GM12878 (cell line): ENCODE data around the gene CABP7. TPM values are rescaled to one million over a fixed set of nuclear protein-coding genes. Genes with fewer than 3 reads are reported as not detected.

ENCODE experiments used
- ATAC-seq: fragments of 200-7000 bp; cut with Tn5 transposase; 3 replicates; pipeline ENCODE4 v1.9.1; 2020; ENCODE audit warnings: mild to moderate bottlenecking, moderate library complexity
- BruUV-seq: library from RNA; stranded (reverse); fragments of 400-500 nt; replicated peaks from 2 replicates; lab custom pipeline; 2021; lab: Mats Ljungman, UMichigan
- CTCF ChIA-PET: fragments of 300-600 bp; sonication (Branson Sonifier 250); formaldehyde crosslinking; extraction: SDS; loops from one replicate; lab custom pipeline; 2021; ENCODE audit warnings: inconsistent platforms; lab: Yijun Ruan, JAX
- POLR2A ChIA-PET: fragments of 350-600 bp; formaldehyde crosslinking; extraction: SDS; loops from one replicate; lab custom pipeline; 2021; ENCODE audit warnings: inconsistent platforms; lab: Charles Lee
- RAD21 ChIA-PET: fragments of 300-600 bp; sonication (Branson Sonifier 250); formaldehyde crosslinking; loops from one replicate; lab custom pipeline; 2023; ENCODE audit warnings: antibody characterized with exemption; ENCODE audit not compliant: unreplicated experiment; lab: Charles Lee
- SMC1A ChIA-PET: fragments of 300-600 bp; sonication (Branson Sonifier 250); formaldehyde crosslinking; loops from one replicate; lab custom pipeline; 2023; ENCODE audit not compliant: unreplicated experiment, uncharacterized antibody; lab: Charles Lee
- DNase-seq: peaks from one replicate; pipeline ENCODE4 v3.0.0-alpha.2; 2011; ENCODE audit warnings: low read depth, low spot score
- FAIRE-seq: peaks from 3 replicates; lab custom pipeline; 2011; peaks lifted over from hg19 to GRCh38; lab: Jason Lieb, UNC
- H2AFZ ChIP-seq: 2 replicates; pipeline ENCODE4 v1.6.0; 2011; ENCODE audit warnings: low read depth, low read length, control low read depth; ENCODE audit not compliant: control insufficient read depth
- H3K27ac ChIP-seq: 2 replicates; pipeline ENCODE4 v1.5.1; 2011; ENCODE audit warnings: control low read depth; ENCODE audit not compliant: control insufficient read depth, insufficient read depth
- H3K27me3 ChIP-seq, 2 experiments: replicated peaks in 1 of 2; 2 replicates each; pipeline versions ENCODE4 v1.6.0 to v1.6.1; 2011; ENCODE audit warnings: low read length in 1 of 2; ENCODE audit not compliant: control insufficient read depth in 2 of 2, insufficient read depth in 2 of 2
- H3K36me3 ChIP-seq, 2 experiments: 2 replicates each; pipeline ENCODE4 v1.5.1; 2011; ENCODE audit warnings: low read length in 1 of 2; ENCODE audit not compliant: control insufficient read depth in 2 of 2, insufficient read depth in 2 of 2
- H3K4me1 ChIP-seq: 2 replicates; pipeline ENCODE4 v1.6.1; 2011; ENCODE audit warnings: mild to moderate bottlenecking, low read length, moderate library complexity, mixed read lengths; ENCODE audit not compliant: control insufficient read depth, insufficient read depth
- H3K4me2 ChIP-seq: 2 replicates; pipeline ENCODE4 v1.6.0; 2011; ENCODE audit warnings: control low read depth; ENCODE audit not compliant: control insufficient read depth, insufficient read depth
- H3K4me3 ChIP-seq: fragments of 200-600 bp; sonication (generic); 2 replicates; pipeline ENCODE4 v1.5.1; 2016
- H3K79me2 ChIP-seq: 2 replicates; pipeline ENCODE4 v1.6.0; 2011; ENCODE audit warnings: low read length; ENCODE audit not compliant: control insufficient read depth, insufficient read depth
- H3K9ac ChIP-seq: 2 replicates; pipeline ENCODE4 v1.8.0; 2011; ENCODE audit warnings: low read length, control low read depth, mixed read lengths; ENCODE audit not compliant: control insufficient read depth, insufficient read depth
- H3K9me3 ChIP-seq: replicated peaks from 3 replicates; pipeline ENCODE4 v1.5.1; 2011; ENCODE audit warnings: mild to moderate bottlenecking, low read length; ENCODE audit not compliant: control insufficient read depth, insufficient read depth
- H4K20me1 ChIP-seq: 2 replicates; pipeline ENCODE4 v1.6.0; 2011; ENCODE audit not compliant: control insufficient read depth, insufficient read depth
- IRF4 ChIP-seq: IDR thresholded peaks from 2 replicates; pipeline ENCODE4 v1.6.1; 2011; ENCODE audit warnings: low read depth, low read length
- KLF5 ChIP-seq: fragments of 450-650 bp; IDR thresholded peaks from 2 replicates; pipeline ENCODE4 v1.6.1; 2014; ENCODE audit warnings: mild to moderate bottlenecking; ENCODE audit not compliant: partially characterized antibody
- MYC ChIP-seq: IDR thresholded peaks from 2 replicates; pipeline ENCODE4 v1.6.1; 2011; ENCODE audit warnings: mild to moderate bottlenecking, low read length, moderate library complexity, inconsistent platforms; ENCODE audit not compliant: insufficient read depth, insufficient replicate concordance, insufficient read length, severe bottlenecking
- PAX5 ChIP-seq: IDR thresholded peaks from 2 replicates; pipeline ENCODE4 v1.6.1; 2011; ENCODE audit warnings: low read depth, low read length, borderline replicate concordance
- POU2F2 ChIP-seq: IDR thresholded peaks from 3 replicates; pipeline ENCODE4 v1.6.1; 2011; ENCODE audit warnings: low read depth, mild to moderate bottlenecking, low read length, borderline replicate concordance
- WGBS: methylation state at CpG from one replicate; pipeline ENCODE4 v1.1.6; 2016; ENCODE audit warnings: low lambda C conversion rate; ENCODE audit not compliant: insufficient replicate concordance, insufficient coverage; ENCODE audit errors: missing lambda C conversion rate; 5-methylcytosine and 5-hydroxymethylcytosine counted together
- in situ Hi-C: fragments of 300-500 bp; cut with MboI; formaldehyde crosslinking; loops from 9 replicates; pipeline ENCODE4 v1.14.3; 2018; ENCODE audit warnings: mixed read lengths
- intact Hi-C: fragments of 100-400 bp; cut with micrococcal nuclease; formaldehyde crosslinking; loops from one replicate; pipeline ENCODE4 v1.14.2; 2022; ENCODE audit not compliant: unreplicated experiment
- polyA plus RNA-seq, 11 experiments: library from polyadenylated mRNA; depleted of rRNA in 4 of 11; unstranded in 6 of 11; stranded (reverse) in 5 of 11; fragments of >200 nt; fragmentation: Nextera tagmentation in 4 of 11; fragmentation: Illumina TruSeq in 1 of 11; extraction: Ambion mirVana in 4 of 11; extraction: Trizol in 1 of 11; gene quantifications; 1 replicate in 1 of 11; 2 replicates in 10 of 11; pipeline versions ENCODE4 v1.2.1 to v1.2.3, GENCODE V29; 2011 to 2016; ENCODE audit warnings: inconsistent platforms in 2 of 11, missing spikeins in 2 of 11, low read depth in 1 of 11
- total RNA-seq, 4 experiments: library from RNA; depleted of rRNA in 3 of 4; stranded (reverse); fragments of >200 nt in 3 of 4; fragmentation: Illumina TruSeq in 1 of 4; extraction: Trizol in 1 of 4; gene quantifications; 2 replicates each; pipeline versions ENCODE4 v1.2.1 to v1.2.3, GENCODE V29; 2013 to 2021
- TF ChIP-seq, protein P1 (sequence below): IDR thresholded peaks from 2 replicates; pipeline ENCODE4 v1.6.1; 2012; ENCODE audit warnings: improper control_type of control experiment, low read depth, low read length; ENCODE audit not compliant: insufficient replicate concordance
- TF ChIP-seq, protein P2 (sequence below), 3 experiments: IDR thresholded peaks in 2 of 3; conservative IDR thresholded peaks in 1 of 3; 2 replicates each; pipeline ENCODE4 v1.5.1; 2011; ENCODE audit warnings: low read depth in 3 of 3, low read length in 3 of 3, mild to moderate bottlenecking in 3 of 3, control low read depth in 2 of 3, moderate library complexity in 2 of 3, inconsistent platforms in 1 of 3, mixed read lengths in 1 of 3; ENCODE audit not compliant: control insufficient read depth in 2 of 3, insufficient read depth in 1 of 3; ENCODE audit errors: extremely low read depth in 1 of 3
- TF ChIP-seq, protein P3 (sequence below): IDR thresholded peaks from 2 replicates; pipeline ENCODE4 v1.6.1; 2011; ENCODE audit warnings: borderline replicate concordance, low read depth, mild to moderate bottlenecking, moderate library complexity, low read length; ENCODE audit not compliant: insufficient read depth, poor library complexity, severe bottlenecking

Gene CABP7
- total and polyA plus RNA-seq, 10 of the 15 experiments (the other 5 are each of a cell fraction or from before 2014, with no cell fraction given): 0.02 to 0.18 (median 0.05) TPM; not detected in 5

DNA sequence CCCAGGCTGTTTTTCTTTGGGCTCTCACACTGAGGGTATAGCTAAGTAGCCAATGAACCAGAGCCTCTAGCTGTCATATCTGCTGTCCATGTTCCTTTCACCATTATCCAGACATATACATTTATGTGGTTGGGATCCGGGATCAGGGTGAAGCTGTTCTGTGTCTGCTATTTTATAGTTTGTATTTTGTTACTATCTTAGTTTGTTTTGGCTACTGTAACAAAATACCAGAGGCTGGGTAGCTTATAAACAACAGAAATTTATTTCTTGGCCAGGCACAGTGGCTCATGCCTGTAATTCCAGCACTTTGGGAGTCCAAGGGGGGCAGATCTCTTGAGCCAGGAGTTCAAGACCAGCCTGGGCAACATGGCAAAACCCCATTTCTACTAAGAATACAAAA, 40.5 kb upstream of the CABP7 start:
- peaks cover 26 to 35% of the 10 kb centered on the region in 2 experiments for H3K36me3 ChIP-seq
- H3K4me1 ChIP-seq: no peaks in the 10 kb centered on the region
- H3K9me3 ChIP-seq: no peaks in the 10 kb centered on the region
- CTCF ChIA-PET: interaction anchor here (1.3 to 1.4 kb wide), 2 partner anchors 10 to 53 kb away, joined by 4 to 5 read pairs; no protein-coding TSS in a partner anchor
- SMC1A ChIA-PET: no interaction called here
- no peaks in the 10 kb centered on the region for H3K27me3 ChIP-seq
- POLR2A ChIA-PET: no interaction called here
- WGBS: 94% methylated on average over 1 of the region's 1 CpG
- no peak overlapping the region for H3K4me2 ChIP-seq
- intact Hi-C loops (no loop called here), in situ Hi-C loops (no loop called here)
- no peak overlapping the region for H3K27ac ChIP-seq
- no peak for FAIRE-seq
- H3K4me3 ChIP-seq: no peak overlapping the region
- ATAC-seq: no peak
- TF ChIP-seq, protein P1, sequence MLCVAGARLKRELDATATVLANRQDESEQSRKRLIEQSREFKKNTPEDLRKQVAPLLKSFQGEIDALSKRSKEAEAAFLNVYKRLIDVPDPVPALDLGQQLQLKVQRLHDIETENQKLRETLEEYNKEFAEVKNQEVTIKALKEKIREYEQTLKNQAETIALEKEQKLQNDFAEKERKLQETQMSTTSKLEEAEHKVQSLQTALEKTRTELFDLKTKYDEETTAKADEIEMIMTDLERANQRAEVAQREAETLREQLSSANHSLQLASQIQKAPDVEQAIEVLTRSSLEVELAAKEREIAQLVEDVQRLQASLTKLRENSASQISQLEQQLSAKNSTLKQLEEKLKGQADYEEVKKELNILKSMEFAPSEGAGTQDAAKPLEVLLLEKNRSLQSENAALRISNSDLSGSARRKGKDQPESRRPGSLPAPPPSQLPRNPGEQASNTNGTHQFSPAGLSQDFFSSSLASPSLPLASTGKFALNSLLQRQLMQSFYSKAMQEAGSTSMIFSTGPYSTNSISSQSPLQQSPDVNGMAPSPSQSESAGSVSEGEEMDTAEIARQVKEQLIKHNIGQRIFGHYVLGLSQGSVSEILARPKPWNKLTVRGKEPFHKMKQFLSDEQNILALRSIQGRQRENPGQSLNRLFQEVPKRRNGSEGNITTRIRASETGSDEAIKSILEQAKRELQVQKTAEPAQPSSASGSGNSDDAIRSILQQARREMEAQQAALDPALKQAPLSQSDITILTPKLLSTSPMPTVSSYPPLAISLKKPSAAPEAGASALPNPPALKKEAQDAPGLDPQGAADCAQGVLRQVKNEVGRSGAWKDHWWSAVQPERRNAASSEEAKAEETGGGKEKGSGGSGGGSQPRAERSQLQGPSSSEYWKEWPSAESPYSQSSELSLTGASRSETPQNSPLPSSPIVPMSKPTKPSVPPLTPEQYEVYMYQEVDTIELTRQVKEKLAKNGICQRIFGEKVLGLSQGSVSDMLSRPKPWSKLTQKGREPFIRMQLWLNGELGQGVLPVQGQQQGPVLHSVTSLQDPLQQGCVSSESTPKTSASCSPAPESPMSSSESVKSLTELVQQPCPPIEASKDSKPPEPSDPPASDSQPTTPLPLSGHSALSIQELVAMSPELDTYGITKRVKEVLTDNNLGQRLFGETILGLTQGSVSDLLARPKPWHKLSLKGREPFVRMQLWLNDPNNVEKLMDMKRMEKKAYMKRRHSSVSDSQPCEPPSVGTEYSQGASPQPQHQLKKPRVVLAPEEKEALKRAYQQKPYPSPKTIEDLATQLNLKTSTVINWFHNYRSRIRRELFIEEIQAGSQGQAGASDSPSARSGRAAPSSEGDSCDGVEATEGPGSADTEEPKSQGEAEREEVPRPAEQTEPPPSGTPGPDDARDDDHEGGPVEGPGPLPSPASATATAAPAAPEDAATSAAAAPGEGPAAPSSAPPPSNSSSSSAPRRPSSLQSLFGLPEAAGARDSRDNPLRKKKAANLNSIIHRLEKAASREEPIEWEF: no peak
- TF ChIP-seq MYC: no peak
- TF ChIP-seq, protein P2, sequence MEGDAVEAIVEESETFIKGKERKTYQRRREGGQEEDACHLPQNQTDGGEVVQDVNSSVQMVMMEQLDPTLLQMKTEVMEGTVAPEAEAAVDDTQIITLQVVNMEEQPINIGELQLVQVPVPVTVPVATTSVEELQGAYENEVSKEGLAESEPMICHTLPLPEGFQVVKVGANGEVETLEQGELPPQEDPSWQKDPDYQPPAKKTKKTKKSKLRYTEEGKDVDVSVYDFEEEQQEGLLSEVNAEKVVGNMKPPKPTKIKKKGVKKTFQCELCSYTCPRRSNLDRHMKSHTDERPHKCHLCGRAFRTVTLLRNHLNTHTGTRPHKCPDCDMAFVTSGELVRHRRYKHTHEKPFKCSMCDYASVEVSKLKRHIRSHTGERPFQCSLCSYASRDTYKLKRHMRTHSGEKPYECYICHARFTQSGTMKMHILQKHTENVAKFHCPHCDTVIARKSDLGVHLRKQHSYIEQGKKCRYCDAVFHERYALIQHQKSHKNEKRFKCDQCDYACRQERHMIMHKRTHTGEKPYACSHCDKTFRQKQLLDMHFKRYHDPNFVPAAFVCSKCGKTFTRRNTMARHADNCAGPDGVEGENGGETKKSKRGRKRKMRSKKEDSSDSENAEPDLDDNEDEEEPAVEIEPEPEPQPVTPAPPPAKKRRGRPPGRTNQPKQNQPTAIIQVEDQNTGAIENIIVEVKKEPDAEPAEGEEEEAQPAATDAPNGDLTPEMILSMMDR (IDR thresholded peaks at IDR 0.05 in 2 of 3, conservative IDR thresholded peaks at IDR 0.05 in 1 of 3; ENCODE audit: control insufficient read depth in 2 of 3, extremely low read depth in 1 of 3, insufficient read depth in 1 of 3, low read depth in 3 of 3, low read length in 3 of 3): no peak
- no peak for TF ChIP-seq KLF5
- TF ChIP-seq PAX5: no peak
- no peak for TF ChIP-seq IRF4
- TF ChIP-seq, protein P3, sequence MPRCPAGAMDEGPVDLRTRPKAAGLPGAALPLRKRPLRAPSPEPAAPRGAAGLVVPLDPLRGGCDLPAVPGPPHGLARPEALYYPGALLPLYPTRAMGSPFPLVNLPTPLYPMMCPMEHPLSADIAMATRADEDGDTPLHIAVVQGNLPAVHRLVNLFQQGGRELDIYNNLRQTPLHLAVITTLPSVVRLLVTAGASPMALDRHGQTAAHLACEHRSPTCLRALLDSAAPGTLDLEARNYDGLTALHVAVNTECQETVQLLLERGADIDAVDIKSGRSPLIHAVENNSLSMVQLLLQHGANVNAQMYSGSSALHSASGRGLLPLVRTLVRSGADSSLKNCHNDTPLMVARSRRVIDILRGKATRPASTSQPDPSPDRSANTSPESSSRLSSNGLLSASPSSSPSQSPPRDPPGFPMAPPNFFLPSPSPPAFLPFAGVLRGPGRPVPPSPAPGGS: no peak
- TF ChIP-seq POU2F2: no peak
- no peak for DNase-seq
- H4K20me1 ChIP-seq: no peaks in the 10 kb centered on the region
- H3K79me2 ChIP-seq: no peaks in the 10 kb centered on the region
- RAD21 ChIA-PET: no interaction called here
- no TSS peak for BruUV-seq
- no peak overlapping the region for H2AFZ ChIP-seq
- H3K9ac ChIP-seq: no peak overlapping the region
